IgD-negative memory B cell (primary cell): ENCODE measurements around the gene TAP1. TPM values are rescaled to one million over a fixed set of nuclear protein-coding genes. Genes with fewer than 3 reads are reported as not detected.
"Not testable (repeated sequence)": the region's sequence is repeated elsewhere in the genome, so short reads cannot be mapped to it uniquely, and the experiment has no call there.

Source experiments
- H3K27ac Mint-ChIP-seq, 3 donors: one replicate each; pipeline ENCODE4 v1.8.0; 2020 to 2022; ENCODE audit warnings: mild to moderate bottlenecking in 3 of 3, mixed read lengths in 3 of 3, moderate library complexity in 1 of 3
- H3K27me3 Mint-ChIP-seq: one replicate; pipeline ENCODE4 v1.8.0; 2021; ENCODE audit warnings: mixed read lengths
- H3K36me3 Mint-ChIP-seq: one replicate; pipeline ENCODE4 v1.8.0; 2020; ENCODE audit warnings: mild to moderate bottlenecking, mixed read lengths
- H3K4me1 Mint-ChIP-seq, 3 donors: one replicate each; pipeline ENCODE4 v1.8.0; 2020 to 2022; ENCODE audit warnings: mixed read lengths in 3 of 3, mild to moderate bottlenecking in 1 of 3
- H3K4me3 Mint-ChIP-seq, 4 donors: one replicate each; pipeline ENCODE4 v1.8.0; 2020 to 2022; ENCODE audit warnings: mild to moderate bottlenecking in 4 of 4, mixed read lengths in 4 of 4, moderate library complexity in 3 of 4
- H3K9me3 Mint-ChIP-seq, 3 donors: one replicate each; pipeline ENCODE4 v1.8.0; 2020 to 2021; ENCODE audit warnings: mixed read lengths in 3 of 3, mild to moderate bottlenecking in 1 of 3
- polyA plus RNA-seq: library from polyadenylated mRNA; unstranded; fragments of 300-500 nt; fragmentation: Illumina TruSeq; gene quantifications from one replicate; pipeline ENCODE4 v1.2.3, GENCODE V29; 2021

The TAP1 gene
- polyA plus RNA-seq, 1 donor from 2014 or later: 219 TPM

DNA sequence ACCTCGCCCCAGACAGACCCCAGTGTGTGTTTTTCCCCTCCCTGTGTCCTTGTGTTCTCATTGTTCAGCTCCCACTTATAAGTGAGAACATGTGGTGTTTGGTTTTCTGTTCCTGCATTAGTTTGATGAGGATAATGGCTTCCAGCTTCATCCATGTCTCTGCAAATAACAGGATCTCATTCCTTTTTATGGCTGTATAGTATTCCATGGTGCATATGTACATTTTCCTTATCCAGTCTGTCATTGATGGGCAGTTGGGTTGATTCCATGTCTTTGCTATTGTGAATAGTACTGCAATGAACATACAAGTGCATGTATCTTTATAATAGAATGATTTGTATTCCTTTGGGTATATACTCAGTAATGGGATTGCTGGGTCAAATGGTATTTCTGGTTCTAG lies 20.4 kb upstream of the TAP1 start:
- H3K9me3 Mint-ChIP-seq, H3K4me1 Mint-ChIP-seq, H3K27ac Mint-ChIP-seq, H3K36me3 Mint-ChIP-seq, H3K4me3 Mint-ChIP-seq, H3K27me3 Mint-ChIP-seq: not testable (repeated sequence)

DNA sequence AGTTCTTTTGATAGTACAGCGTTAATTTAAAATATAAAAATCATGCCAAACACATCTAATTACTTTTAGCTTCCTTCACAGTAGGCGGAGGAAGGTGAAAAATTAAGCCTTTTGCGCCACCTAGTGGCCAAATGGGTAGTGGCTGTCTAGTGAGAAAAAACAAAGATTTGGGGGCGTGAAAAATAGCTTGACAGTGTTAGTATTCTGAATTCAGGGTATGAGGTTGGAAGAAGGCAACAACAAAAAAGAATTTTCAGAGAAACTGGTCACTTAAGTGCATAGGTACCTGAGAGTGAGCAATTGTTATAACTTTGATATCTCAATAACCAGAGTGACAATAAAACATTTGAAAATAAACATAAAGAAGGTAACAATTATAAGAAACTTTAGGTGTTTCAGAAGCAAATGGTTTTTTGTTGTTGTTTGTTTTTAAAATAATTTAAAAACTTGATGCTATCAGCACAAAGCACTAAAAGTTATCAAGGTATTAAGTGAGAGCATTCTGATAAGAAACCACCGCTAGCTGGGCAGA lies 14.8 kb upstream of the TAP1 start:
- Mint-ChIP-seq H3K4me1 (peaks cover 27 to 31% (median 31%) of the 10 kb centered on the region in 3 donors), H3K27me3 (no peaks in the 10 kb centered on the region), H3K4me3 (peak overlapping the region in 1 of 4 donors; percentile 23), H3K9me3 (peaks cover 0 to 8% (median 0%) of the 10 kb centered on the region in 3 donors), H3K27ac (peak overlapping the region in 2 of 3 donors; percentile 84 to 96), H3K36me3 (peaks cover 4% of the 10 kb centered on the region)

GRCh38 chr6:32867554-32868256 lies 14.2 kb upstream of the TAP1 start:
- Mint-ChIP-seq H3K27me3 (no peaks in the 10 kb centered on the region), H3K36me3 (peaks cover 4% of the 10 kb centered on the region), H3K9me3 (peaks cover 0 to 8% (median 0%) of the 10 kb centered on the region in 3 donors), H3K4me3 (peak overlapping the region in 3 of 4 donors; percentile 48 to 89 (median 82)), H3K4me1 (peaks cover 27 to 33% (median 31%) of the 10 kb centered on the region in 3 donors), H3K27ac (peak overlapping the region; percentile 84 to 96 (median 90))

GRCh38 chr6:32867022-32867477 lies 13.5 kb upstream of the TAP1 start:
- H3K9me3 Mint-ChIP-seq: peaks cover 0 to 3% (median 0%) of the 10 kb centered on the region in 3 donors
- H3K27ac Mint-ChIP-seq: peak overlapping the region; percentile 84 to 96 (median 90)
- peak overlapping the region; percentile 41 to 89 (median 65) for H3K4me3 Mint-ChIP-seq
- peaks cover 25 to 33% (median 31%) of the 10 kb centered on the region in 3 donors for H3K4me1 Mint-ChIP-seq
- no peaks in the 10 kb centered on the region for H3K27me3 Mint-ChIP-seq
- H3K36me3 Mint-ChIP-seq: peaks cover 4% of the 10 kb centered on the region

- peak overlapping the region; percentile 78 to 96 (median 90) for H3K27ac Mint-ChIP-seq
- H3K27me3 Mint-ChIP-seq: no peaks in the 10 kb centered on the region
- peak overlapping the region in 1 of 4 donors; percentile 78 for H3K4me3 Mint-ChIP-seq
- no peaks in the 10 kb centered on the region for H3K9me3 Mint-ChIP-seq
- H3K36me3 Mint-ChIP-seq: peaks cover 3% of the 10 kb centered on the region
- H3K4me1 Mint-ChIP-seq: peaks cover 25 to 36% (median 33%) of the 10 kb centered on the region in 3 donors
Observed at GRCh38 chr6:32865724-32866443, 12.4 kb upstream of the TAP1 start.

- Mint-ChIP-seq H3K4me3 (no peak overlapping the region), H3K27me3 (no peaks in the 10 kb centered on the region), H3K9me3 (no peaks in the 10 kb centered on the region), H3K27ac (peak overlapping the region in 1 of 3 donors; percentile 53), H3K36me3 (peaks cover 8% of the 10 kb centered on the region), H3K4me1 (peaks cover 33 to 53% (median 40%) of the 10 kb centered on the region in 3 donors)
Observed at GRCh38 chr6:32862725-32863124, 9.2 kb upstream of the TAP1 start.

DNA sequence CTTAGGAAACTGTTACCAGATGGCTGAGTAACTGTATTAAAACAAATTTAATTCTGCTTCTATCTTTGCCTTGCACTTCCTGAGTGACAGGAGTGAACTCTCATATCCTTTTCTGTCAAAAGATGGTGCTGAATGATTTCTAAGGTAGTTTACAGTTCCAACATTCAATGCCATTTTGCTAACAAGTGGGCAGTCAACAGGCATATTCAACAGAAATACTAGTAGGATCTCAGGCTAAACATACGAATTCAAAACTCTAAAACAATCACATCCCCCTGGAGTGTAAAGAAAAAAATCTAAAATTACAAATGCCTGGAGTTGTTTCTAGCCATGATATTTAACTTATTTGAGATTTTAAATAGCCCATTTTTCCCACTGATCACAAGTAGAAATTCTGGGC lies 7.2 kb upstream of the TAP1 start:
- Mint-ChIP-seq H3K9me3 (no peaks in the 10 kb centered on the region), H3K4me3 (peak overlapping the region in 1 of 4 donors; percentile 50), H3K4me1 (peaks cover 20 to 48% (median 27%) of the 10 kb centered on the region in 3 donors), H3K36me3 (peaks cover 8% of the 10 kb centered on the region), H3K27ac (peak overlapping the region; percentile 43 to 84 (median 71)), H3K27me3 (no peaks in the 10 kb centered on the region)

DNA sequence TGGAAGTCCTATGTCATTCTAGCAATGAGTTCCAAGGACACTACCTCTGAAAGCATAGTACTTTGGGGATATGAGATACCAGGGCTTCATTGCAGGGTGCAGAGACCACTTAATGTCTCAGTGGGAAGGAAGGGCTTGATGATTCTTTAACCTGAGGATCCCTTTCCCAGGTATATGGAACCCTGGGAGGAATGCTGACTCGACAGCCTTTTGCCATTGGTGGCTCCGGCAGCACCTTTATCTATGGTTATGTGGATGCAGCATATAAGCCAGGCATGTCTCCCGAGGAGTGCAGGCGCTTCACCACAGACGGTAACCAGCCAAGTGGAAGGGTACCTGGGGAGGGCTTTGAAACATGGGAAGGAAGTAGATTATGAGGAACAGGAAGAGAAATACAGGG lies 4.7 kb upstream of the TAP1 start:
- Mint-ChIP-seq H3K27ac (peak overlapping the region; percentile 30 to 89 (median 86)), H3K27me3 (no peaks in the 10 kb centered on the region), H3K4me3 (peak overlapping the region in 3 of 4 donors; percentile 32 to 79 (median 57)), H3K9me3 (no peaks in the 10 kb centered on the region), H3K36me3 (peaks cover 8% of the 10 kb centered on the region), H3K4me1 (peaks cover 23 to 51% (median 32%) of the 10 kb centered on the region in 3 donors)

DNA sequence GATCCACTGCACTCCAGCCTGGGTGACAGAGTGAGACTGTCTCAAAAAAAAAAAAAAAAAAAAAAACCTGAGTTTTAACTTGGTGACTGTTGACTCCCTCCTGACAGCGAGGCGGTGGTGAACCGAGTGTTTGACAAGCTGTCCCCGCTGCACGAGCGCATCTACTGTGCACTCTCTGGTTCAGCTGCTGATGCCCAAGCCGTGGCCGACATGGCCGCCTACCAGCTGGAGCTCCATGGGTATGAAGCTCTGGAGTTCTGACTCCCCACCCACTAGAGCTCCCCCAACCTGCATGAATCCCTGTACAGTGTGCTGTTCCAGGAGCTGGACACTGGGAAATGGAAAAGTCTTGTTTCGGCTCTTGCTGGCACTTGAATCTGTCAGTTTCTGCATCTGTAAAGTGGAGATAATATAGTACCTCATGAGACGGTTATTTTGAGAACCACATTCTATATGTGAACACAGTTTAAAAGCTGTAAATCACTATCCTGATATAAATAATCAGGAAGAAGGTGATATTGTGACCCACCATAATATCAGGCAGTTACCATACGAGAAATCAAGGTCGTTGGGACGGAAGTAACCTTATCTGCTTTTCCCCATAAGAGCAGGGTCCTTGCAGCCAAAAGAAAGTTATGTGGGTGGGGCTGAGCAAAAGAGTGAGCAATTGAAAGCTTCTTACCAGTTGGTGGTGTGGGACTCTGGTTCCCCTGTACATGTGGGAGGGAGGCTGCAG lies 3.8 kb upstream of the TAP1 start:
- Mint-ChIP-seq H3K9me3 (no peaks in the 10 kb centered on the region), H3K36me3 (peaks cover 8% of the 10 kb centered on the region), H3K4me1 (peaks cover 26 to 50% (median 38%) of the 10 kb centered on the region in 3 donors), H3K27ac (peak overlapping the region in 2 of 3 donors; percentile 23 to 89), H3K4me3 (peak overlapping the region in 3 of 4 donors; percentile 32 to 71 (median 57)), H3K27me3 (no peaks in the 10 kb centered on the region)

DNA sequence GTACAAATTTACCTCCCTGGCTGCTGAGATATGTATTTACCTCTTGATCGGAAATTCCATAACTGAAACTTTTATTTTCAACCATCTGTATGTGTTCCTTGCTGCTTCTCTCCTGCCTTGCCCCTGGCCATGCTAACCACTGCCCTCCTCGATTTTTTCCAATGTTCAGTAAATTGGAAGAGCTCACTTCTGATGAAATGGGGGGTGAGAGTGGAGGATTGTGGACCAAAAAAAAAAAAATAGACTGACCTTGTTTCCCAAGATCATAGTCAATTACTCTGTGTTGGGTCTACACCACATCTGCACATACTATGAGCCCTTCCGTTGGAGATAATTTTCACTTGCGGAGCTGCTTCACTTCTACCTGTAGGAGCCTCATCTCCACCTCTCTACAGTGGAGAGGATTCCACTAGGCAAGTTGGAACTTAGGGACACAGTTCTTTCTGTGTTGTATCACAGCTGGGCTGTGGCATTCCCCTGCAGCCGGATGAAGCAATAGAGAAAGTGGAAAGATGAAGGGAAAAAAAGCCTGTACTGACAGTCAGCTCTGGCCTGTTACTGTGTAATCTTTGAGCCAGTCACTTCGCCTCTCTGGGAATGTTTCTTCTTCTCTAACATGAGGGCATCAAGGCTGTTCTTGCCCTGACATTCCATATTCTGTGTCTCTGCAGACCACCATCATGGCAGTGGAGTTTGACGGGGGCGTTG lies 2.1 kb upstream of the TAP1 start:
- H3K4me1 Mint-ChIP-seq: peaks cover 42 to 56% (median 50%) of the 10 kb centered on the region in 3 donors
- no peaks in the 10 kb centered on the region for H3K27me3 Mint-ChIP-seq
- H3K9me3 Mint-ChIP-seq: no peaks in the 10 kb centered on the region
- peaks cover 13% of the 10 kb centered on the region for H3K36me3 Mint-ChIP-seq
- peak overlapping the region; percentile 97 to 99 (median 99) for H3K4me3 Mint-ChIP-seq
- H3K27ac Mint-ChIP-seq: peak overlapping the region; percentile 59 to 99 (median 95)

DNA sequence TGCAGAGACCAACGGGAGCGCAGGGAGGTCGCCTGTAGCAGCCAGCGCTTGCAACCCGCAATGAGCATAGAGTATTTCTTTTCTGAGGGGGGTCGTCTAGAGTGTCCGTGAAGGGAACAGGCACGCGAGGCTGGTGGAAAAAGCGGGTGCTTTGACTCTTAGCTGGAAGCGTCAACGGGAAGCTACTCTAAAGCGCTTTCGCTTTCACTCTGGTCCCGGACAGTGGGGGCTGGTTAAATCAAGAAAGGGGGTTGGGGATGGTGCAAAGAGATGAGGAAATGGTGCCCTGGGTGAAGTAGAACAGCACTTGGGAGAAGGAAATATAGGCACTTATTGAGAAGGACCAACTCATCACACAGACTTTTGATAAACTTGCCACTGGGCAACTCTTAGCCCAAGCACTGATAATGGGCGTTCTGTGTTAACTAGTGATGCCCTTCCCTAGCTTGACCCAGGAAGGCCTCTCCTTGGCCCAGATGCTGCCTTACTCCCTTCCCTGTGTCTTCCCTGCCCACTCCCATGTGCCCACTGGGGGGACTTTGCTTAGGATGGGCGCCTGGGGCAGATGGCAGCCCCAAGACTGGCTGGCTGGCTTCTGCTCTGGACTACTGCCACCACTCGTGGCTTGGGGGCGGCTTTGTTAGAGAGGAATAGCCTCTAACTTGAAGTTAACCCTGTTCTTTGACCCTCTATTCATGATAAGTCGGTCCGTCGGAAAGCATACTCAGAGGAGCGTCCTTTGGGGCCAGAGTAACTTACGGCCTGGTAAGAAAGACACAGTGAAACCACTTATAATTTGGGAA lies 1.1 kb upstream of the TAP1 start:
- peaks cover 12% of the 10 kb centered on the region for H3K36me3 Mint-ChIP-seq
- H3K9me3 Mint-ChIP-seq: no peaks in the 10 kb centered on the region
- peak overlapping the region; percentile 97 to 99 (median 99) for H3K4me3 Mint-ChIP-seq
- no peaks in the 10 kb centered on the region for H3K27me3 Mint-ChIP-seq
- peak overlapping the region; percentile 95 to 100 (median 99) for H3K27ac Mint-ChIP-seq
- peaks cover 49 to 60% (median 51%) of the 10 kb centered on the region in 3 donors for H3K4me1 Mint-ChIP-seq

DNA sequence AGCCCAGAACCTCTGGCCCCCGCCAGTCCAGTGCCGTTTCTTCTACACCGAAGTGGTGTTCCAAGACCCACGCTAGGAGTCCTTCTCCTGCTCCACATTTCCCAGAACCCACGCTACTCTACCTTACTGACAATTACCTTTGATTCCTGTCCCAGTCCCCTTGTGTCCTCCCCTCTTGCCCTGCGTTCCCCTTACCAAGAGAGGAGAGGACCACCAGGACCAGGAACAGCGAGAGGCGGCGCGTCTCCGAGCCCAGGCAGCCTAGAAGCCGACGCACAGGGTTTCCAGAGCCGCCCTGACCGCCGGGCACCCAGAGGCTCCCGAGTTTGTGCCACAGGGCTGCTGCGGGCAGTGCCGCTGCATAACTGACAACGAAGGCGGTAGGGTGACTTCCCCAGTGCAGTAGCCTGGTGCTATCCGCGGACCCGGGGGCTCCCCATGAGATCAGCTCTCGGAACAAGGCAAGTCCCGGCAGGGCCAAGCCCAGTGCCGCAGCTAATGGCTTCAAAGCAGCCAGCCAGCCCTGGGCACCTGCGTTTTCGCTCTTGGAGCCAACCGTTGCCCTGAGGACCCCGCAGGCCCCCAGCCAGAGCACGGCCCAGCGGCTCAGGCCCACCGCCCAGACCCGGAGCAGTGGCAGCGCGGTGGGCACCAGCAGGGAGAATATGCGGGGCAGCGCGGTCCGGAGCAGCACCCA lies 512 bp downstream of the TAP1 start:
- Mint-ChIP-seq H3K27me3 (no peaks in the 10 kb centered on the region), H3K4me1 (peaks cover 51 to 61% (median 58%) of the 10 kb centered on the region in 3 donors), H3K4me3 (peak overlapping the region; percentile 97 to 99 (median 99))

More for the DNA sequence above, 512 bp downstream of the TAP1 start:
- H3K9me3 Mint-ChIP-seq: peaks cover 0 to 2% (median 0%) of the 10 kb centered on the region in 3 donors
- H3K27ac Mint-ChIP-seq: peak overlapping the region; percentile 95 to 100 (median 99)
- peaks cover 17% of the 10 kb centered on the region for H3K36me3 Mint-ChIP-seq
